ENCODE data around the gene VSTM4. TPM values are rescaled to one million over a fixed set of nuclear protein-coding genes. Genes with fewer than 3 reads are reported as not detected.

Gene VSTM4
- polyA plus RNA-seq, 1 experiment = 4.4 TPM

DNA sequence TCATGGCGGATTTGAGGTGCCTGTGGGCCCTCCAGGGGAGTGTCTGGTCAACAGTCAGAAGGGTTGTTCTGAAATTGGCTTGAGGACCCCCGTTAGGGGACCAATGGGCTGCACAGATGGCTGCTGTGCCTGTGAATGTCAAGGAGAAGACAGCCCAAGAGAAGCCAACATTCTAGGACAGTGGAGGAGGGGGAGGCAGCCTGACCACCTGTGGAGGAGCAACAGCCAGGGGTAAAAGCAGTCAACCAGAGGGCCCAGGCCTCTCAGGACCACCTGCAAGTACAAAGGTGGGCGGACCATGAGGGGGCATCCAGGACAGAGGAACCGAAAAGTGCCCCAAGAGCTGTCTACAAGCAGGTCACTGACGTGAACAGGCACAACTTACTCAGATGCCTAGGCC lies 76.6 kb downstream of the VSTM4 start:
- Histone ChIP-seq H3K36me3 (ENCODE audit: control insufficient read depth, insufficient read depth, low read length) (no peaks in the 10 kb centered on the region), H3K4me3 (ENCODE audit: low read depth, low read length) (no peak overlapping the region), H3K27me3 (ENCODE audit: control insufficient read depth, insufficient read depth, low read length) (no peaks in the 10 kb centered on the region)
- DNase-seq (ENCODE audit: low read depth) = no peak
- CTCF ChIA-PET = no interaction called here
- POLR2A ChIA-PET = no interaction called here
- TF ChIP-seq CTCF (IDR thresholded peaks at IDR 0.05; ENCODE audit: insufficient read depth, low read depth, low read length) = no peak

- no peaks in the 10 kb centered on the region for H3K27me3 ChIP-seq (ENCODE audit: control insufficient read depth, insufficient read depth, low read length)
- POLR2A ChIA-PET = no interaction called here
- TF ChIP-seq CTCF (IDR thresholded peaks at IDR 0.05; ENCODE audit: insufficient read depth, low read depth, low read length) = no peak
- no peak for DNase-seq (ENCODE audit: low read depth)
- H3K36me3 ChIP-seq (ENCODE audit: control insufficient read depth, insufficient read depth, low read length) = no peaks in the 10 kb centered on the region
- no peak overlapping the region for H3K4me3 ChIP-seq (ENCODE audit: low read depth, low read length)
- CTCF ChIA-PET = interaction anchor here (0.5 to 1.1 kb wide), 3 partner anchors 13 to 475 kb away, joined by 3 to 5 read pairs (median 3); no protein-coding TSS in a partner anchor
Measured at GRCh38 chr10:49037187-49037586, 78.1 kb downstream of the VSTM4 start.

DNA sequence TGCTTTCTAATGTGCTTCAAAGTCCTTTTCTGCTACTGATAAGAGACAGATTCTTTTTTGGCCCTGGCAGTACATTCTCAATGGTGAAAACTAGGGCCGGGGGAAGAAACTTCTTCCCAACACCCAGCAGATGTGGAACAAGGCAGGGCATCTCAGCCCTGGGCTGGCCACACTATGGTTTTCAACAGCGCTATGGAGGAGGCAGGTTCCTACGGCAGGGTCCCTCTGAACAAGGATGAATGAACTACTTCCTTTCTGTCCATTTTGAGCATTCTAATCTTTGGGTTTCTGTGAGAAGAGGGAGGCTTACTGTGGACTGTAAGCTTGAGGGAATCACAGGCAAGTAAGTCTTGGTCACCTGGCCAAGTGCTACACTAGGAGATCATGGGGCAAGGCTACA lies 78.7 kb downstream of the VSTM4 start:
- CTCF ChIA-PET = interaction anchor here (1.0 to 1.1 kb wide), 2 partner anchors 11 to 13 kb away, joined by 4 to 5 read pairs; no protein-coding TSS in a partner anchor
- no peak overlapping the region for H3K4me3 ChIP-seq (ENCODE audit: low read depth, low read length)
- DNase-seq (ENCODE audit: low read depth) = no peak
- no peaks in the 10 kb centered on the region for H3K27me3 ChIP-seq (ENCODE audit: control insufficient read depth, insufficient read depth, low read length)
- POLR2A ChIA-PET = no interaction called here
- no peak for TF ChIP-seq CTCF (IDR thresholded peaks at IDR 0.05; ENCODE audit: insufficient read depth, low read depth, low read length)
- no peaks in the 10 kb centered on the region for H3K36me3 ChIP-seq (ENCODE audit: control insufficient read depth, insufficient read depth, low read length)

DNA sequence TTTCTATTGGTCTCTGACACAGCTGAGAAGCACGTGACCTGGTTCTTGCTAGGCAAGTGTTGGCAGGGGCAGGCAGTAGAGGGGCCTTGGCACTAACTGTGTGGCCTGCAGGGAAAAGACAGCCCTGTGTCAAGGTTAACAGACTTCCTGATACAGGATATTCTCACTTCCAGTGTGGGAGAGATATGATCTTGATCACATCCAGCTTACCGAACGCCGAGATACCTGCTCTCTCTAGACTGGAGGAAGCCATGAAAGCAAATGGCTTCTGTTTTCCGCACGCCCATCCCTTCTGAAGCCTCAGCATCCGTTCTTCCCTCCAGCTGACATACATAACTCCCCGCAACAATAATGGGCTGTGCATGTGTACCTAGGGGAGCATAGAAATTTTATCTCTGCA lies 79.4 kb downstream of the VSTM4 start:
- CTCF ChIA-PET = interaction anchor here (1.0 to 1.1 kb wide), 2 partner anchors 12 to 14 kb away, joined by 4 to 5 read pairs; no protein-coding TSS in a partner anchor
- DNase-seq (ENCODE audit: low read depth) = no peak
- Histone ChIP-seq H3K27me3 (ENCODE audit: control insufficient read depth, insufficient read depth, low read length) (no peaks in the 10 kb centered on the region), H3K4me3 (ENCODE audit: low read depth, low read length) (no peak overlapping the region), H3K36me3 (ENCODE audit: control insufficient read depth, insufficient read depth, low read length) (no peaks in the 10 kb centered on the region)
- POLR2A ChIA-PET = no interaction called here
- TF ChIP-seq CTCF (IDR thresholded peaks at IDR 0.05; ENCODE audit: insufficient read depth, low read depth, low read length) = no peak

DNA sequence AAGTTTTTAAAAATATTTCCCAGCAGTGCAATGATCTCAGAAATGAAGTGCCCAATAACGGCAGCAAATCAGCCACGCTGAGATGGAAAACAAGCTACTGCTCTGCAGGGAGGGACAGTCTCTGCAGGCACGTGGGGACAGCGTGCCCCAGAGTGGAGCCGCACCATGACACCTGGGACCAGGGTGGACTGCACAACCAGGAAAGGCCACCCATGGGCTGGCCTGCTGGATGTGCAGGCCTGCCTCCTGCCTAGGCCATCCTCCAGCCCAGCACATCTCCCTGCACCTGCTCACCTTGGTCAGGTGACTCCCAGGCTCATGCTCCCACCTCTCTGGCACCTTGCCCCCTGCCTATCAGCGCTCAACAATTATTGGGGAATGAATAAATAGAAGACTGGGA lies 80.4 kb downstream of the VSTM4 start:
- CTCF ChIA-PET = no interaction called here
- Histone ChIP-seq H3K36me3 (ENCODE audit: control insufficient read depth, insufficient read depth, low read length) (no peaks in the 10 kb centered on the region), H3K27me3 (ENCODE audit: control insufficient read depth, insufficient read depth, low read length) (no peaks in the 10 kb centered on the region), H3K4me3 (ENCODE audit: low read depth, low read length) (no peak overlapping the region)
- DNase-seq (ENCODE audit: low read depth) = no peak
- POLR2A ChIA-PET = no interaction called here
- TF ChIP-seq CTCF (IDR thresholded peaks at IDR 0.05; ENCODE audit: insufficient read depth, low read depth, low read length) = no peak
